Putamen (tissue), 1 donor: ENCODE results near the gene FAM9C.
"Not testable (repeated sequence)": the region's sequence is repeated elsewhere in the genome, so short reads cannot be mapped to it uniquely, and the experiment has no call there.

Source experiments
- DNase-seq: peaks from one replicate; pipeline ENCODE4 v3.0.0-alpha.2; 2016; ENCODE audit warnings: low spot score

The FAM9C gene

DNA sequence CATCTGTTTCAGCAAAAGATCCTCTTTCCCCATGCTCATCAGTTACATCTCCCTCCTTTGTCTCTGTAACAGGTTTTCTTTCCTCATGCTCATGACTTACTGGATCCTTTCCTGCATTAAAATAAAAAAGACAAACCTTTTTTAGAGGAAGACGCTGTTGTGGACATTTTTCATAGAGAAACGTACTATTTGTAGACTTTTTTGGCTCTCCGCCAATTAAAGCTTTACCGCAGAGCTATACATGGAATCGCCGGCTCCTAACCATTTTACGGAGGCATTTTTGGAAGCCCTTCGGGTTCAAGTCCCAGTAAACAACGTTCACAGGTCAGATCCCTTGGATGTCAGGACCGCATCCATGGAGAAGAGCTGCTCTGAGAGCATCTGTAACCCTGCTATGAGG lies 1.3 kb downstream of the FAM9C start:
- DNase-seq = no peak

GRCh38 chrX:13036896-13037295 lies 7.5 kb downstream of the FAM9C start:
- no peak for DNase-seq

DNA sequence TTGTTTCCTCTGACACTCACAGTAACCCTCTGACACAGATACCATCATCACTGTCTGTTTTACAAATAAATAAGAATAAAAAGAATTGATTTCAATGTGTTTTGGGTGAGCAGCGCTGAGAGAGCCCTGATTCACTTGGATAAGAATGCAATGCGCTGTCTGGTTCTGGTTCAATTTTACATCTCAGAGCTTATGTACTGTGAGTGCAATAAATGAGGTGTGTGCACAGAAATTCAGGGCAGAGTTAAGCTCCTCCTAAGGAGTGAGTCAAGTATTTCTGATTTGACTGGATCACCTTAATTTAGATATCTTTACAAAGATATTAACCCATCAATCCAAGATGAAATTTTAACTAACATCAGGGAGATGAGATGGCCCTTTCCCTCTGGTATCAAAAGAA lies 11.2 kb downstream of the FAM9C start:
- no peak for DNase-seq

DNA sequence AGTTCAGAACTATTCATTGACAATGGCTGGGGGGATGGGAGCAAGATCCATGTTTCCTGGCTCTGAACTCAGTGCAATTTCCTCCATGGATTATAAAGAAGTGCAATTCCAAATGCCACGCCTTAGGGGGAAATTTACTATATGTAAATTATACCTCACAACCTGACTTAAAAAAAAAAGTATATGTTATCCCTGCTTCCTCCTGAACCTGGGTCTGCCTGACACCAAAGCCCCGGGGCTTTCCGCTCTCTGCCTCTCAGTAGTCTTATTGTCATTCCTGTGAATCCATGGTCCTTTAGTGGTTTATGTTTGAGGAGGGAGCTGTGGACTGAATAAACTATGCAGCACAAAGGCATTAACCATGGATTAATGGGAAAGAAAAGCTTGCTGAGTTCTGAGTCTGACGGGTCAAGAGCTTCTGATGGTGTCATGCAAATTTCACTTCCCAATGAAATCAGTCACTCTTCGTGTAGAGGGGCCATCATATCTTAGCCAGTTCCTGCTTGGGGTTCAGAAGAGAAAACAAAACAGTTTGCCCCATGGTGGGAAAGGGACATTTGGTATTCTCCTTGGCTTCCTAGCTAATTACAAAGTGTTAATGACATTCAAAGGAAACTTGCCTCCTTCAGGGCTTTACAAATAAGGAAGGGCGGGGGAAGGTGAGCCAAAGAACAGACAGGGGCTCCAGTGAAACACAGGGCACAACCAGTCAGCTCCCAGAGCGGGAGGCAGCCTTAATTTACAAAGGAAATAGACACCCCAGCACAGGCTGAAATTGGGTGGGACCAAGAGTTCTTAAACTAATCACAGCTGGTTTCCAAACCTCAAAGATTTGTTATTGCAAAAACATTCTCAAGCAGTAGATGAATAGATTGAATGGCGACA lies 14.3 kb downstream of the FAM9C start:
- no peak for DNase-seq

- no peak for DNase-seq
These were observed 14.9 kb downstream of the FAM9C start for GRCh38 chrX:13029637-13029886.

DNA sequence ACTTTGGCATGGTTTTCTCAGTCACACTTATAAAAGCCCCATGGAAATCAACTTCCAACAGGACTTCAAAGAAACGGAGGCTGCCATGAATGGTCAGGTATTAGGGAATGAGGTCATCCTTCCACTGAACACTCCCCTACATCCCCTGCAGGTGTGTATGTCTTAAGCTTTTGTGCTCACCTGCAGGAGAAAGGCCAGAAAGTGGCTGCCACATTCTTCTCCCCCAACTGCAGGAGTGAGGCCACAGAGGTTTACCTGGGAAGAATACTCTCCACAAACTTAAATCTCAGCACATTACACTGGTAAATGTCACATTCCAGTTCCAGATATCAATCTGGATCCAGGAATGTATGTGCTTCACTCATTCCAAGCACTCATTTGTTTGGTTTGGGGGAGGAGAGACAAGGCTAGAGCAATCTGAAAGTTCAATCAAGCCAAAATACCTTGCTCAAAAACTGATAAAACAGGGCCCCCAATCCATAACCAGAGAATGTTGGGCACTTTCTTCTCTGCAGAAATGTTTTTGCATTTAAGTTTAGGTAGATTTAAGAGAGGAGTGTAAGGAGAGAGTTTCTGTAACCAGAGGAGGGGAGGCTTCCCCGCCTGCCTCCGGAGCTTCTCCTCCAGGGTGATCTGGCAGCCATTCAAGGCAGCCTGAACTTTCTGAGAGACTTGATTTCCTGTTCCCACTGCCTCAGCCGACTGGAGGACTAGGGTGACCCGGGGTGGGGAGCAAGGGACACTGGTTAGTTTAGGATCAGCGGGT lies 15.4 kb downstream of the FAM9C start:
- no peak for DNase-seq

- no peak for DNase-seq
These were observed 17.4 kb downstream of the FAM9C start for GRCh38 chrX:13026877-13027652.

- no peak for DNase-seq
These were observed 19.4 kb downstream of the FAM9C start for GRCh38 chrX:13024986-13025385.

DNA sequence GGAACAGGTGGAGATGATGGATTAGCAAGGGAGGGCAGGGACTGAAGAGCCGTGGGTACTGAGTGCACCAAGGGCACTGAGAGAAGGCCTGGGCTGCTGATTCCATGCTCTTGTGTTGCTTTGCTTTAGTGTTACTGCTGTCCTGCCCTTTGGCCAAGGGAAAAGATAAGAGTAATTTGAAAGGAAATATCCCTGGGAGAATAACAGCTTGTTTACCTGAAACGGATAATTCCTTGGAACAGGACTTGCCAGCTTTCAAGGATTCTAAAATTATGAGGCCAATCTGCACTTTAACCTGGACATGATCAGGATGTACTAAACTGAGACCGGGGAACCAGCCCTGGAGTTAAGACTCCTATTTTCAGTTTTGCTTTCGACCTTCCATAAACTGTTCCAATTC lies 20.4 kb downstream of the FAM9C start:
- no peak for DNase-seq

DNA sequence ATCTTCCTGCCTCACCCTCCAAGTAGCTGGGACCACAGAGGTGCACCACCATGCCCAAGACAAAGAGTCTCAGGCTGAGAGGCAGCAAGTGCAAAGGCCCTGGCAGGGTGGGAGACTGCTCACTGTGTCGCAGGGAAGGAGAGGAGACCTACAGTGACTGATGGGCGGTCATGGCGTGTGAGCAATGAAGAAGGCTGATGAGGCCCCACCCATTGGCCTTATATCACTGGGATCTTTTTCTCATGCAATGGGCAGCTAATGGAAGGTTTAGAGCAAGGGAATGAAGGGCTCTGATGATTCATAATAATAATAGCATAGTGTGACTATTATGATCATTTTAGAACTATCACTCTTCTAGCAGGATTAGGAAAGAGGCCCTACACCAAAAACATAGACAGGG lies 20.9 kb downstream of the FAM9C start:
- DNase-seq = no peak

- no peak for DNase-seq
These were observed 21.5 kb downstream of the FAM9C start for GRCh38 chrX:13022926-13023325.

DNA sequence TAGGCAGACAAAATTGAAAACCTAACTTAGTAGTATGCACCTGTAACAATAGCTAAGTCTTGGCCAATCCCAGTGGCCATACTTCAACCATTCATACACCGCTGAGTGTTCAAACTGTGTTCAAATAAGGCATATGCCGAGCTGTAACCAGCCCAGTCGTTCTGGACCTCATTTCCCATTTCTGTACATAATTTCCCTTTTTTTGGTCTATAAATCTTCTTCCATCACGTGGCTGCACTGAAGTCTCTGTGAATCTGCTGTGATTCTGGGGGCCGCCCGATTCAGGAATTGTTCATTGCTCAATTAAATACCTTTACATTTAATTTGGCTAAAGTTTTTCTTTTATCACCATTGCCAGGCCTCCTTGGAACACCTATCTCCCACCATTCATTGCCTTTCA lies 27.7 kb downstream of the FAM9C start:
- not testable (repeated sequence) for DNase-seq

GRCh38 chrX:13015536-13016236 lies 28.7 kb downstream of the FAM9C start:
- no peak for DNase-seq

DNA sequence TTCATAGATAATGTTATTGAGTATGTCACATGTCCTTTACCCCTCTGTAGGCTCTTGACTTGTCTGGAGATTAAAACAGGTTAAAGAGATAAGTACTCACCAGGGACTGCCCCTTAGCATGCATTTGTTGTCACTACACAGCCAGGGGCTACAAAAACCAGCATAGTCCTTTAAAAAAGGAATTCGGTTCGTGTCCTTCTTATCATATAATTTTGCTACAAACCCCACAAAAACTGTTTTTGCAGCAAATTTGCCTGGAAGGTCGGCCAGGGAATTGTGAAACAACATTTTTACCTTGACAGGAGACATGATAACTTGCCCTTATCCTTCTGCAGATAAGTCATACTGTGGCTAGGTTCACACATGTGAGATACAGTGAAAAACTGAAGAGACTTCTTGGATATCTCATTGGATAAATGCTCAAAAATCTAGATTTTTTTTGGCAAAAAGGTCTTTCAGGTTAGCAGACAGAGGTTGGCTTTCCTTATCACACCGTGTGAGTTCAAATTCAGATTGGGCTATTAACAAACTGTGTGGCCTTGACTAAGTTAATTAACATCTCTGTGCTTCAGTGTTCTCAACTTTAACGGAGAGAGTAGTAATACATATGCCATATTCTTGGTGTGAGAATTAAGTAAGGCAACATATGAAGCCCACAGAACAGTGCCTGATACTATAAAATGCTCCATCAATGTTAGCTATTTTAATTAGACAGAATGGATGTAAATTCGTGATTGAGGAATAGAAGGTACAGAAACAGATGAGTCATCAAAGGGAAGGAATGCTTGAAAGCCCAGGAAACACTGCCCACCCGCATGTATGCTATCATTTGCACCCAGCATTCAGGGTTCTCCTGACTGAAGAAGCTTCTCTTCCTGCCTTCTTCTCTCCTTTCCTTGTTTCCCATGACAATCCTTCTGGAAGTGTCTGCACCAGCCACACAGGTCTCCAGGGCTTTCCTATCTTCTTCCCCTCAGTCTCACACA lies 30.0 kb downstream of the FAM9C start:
- no peak for DNase-seq

DNA sequence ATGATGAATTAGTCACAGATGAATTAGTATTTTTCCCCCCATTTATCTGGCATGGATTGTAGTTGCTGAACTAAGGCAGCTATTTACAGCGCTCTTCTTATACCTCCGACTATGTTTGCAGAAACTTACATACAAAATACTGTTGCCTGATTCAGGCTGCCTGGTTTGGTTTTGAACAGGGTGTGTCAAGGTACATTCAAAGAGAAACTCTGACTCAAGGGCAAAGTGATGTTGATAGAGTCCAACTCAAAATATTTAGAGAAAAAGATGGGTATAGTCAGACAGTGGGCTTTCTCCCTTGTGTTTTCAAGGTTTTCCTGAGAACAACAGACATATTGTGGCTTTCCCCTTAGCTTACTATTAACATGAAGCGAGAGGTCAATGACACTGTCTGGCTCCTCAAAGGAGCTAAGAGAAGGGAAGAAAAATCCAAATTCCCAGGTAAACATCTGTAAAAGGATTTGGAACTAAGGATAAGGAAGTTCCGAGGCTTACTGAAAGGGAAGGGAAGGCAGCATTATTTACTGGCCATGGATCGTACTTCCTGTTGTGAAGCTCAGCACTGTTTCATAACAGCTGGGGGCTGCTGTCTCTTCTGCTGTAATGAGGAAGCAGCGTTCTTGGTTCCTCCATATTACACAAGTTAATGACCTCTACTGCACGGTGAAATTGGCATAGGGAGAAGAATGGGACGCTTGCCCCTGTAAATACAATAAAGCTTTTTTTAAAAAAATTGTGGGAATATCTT lies 30.9 kb downstream of the FAM9C start:
- DNase-seq = no peak

GRCh38 chrX:13010546-13010945 lies 33.9 kb downstream of the FAM9C start:
- DNase-seq = no peak

DNA sequence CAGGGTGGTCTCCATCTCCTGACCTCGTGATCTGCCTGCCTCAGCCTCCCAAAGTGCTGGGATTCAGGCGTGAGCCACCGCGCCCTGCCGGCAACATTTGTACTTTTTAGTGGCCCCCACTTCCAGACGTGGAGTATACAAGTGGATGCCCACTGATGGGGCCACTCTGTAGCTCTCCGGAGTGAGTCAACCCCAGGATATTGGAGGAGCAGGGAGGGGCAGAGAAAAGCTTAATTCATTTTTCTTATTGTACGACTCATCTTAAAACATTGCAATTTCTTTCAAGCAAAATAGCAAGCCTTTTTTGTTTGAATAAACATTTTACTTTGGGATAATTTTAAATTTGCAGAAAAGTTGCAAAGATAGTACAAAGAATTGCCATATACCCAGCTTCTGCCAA lies 34.6 kb downstream of the FAM9C start:
- DNase-seq = no peak

DNA sequence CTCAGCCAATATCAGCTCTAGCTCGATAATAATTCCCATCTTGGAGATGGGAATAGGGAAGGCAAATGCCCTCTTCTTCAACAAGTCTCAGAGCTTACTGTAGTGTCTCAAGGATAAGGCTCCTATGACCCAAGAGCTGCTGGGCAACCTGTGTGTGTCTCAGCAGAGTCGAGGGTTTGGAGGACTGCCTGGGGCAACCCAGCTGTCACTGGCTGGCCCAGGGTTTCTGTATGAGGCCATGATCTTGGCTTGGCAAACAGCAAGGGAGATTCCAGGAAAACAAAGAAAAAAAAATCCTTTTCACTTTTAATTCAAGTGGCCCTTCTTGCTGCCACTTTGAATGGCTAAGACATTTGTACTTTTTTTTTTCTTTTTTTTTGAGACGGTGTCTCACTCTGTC lies 35.1 kb downstream of the FAM9C start:
- no peak for DNase-seq

DNA sequence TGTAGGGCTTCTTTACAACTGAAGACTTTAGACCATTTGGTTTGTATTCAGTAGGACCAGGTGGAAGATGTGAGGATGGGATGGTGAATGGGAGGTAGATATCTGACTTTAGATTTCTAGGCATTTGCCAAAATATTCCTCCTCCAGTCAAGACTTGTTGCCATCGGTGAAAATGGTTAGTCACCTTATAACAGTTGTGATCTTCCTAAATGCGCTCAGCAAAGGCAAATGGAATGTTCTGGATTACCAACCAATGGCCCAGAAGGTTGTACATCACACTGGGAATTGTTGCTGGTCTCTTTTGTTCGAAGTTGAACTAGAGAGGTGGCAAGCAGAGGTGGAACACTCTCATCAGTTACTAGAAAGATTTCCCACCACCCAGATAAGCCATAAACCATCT lies 35.6 kb downstream of the FAM9C start:
- DNase-seq = no peak

- no peak for DNase-seq
These were observed 36.3 kb downstream of the FAM9C start for GRCh38 chrX:13008189-13008533.
